HCT116 (cell line): ENCODE results near the gene GALNT17. TPM values are rescaled to one million over a fixed set of nuclear protein-coding genes. Genes with fewer than 3 reads are reported as not detected.

ENCODE experiments used
- ATAC-seq: fragments of 200-7000 bp; cut with Tn5 transposase; 2 replicates; pipeline ENCODE4 v1.9.1; 2020; ENCODE audit warnings: mild to moderate bottlenecking, moderate library complexity
- BruUV-seq: library from RNA; stranded (reverse); fragments of 400-500 nt; replicated peaks from 2 replicates; lab custom pipeline; 2021; lab: Mats Ljungman, UMichigan
- CTCF ChIA-PET: fragments of 300-600 bp; sonication (Branson Sonifier 250); formaldehyde crosslinking; loops from one replicate; lab custom pipeline; 2021; ENCODE audit warnings: antibody characterized with exemption; lab: Charles Lee
- POLR2A ChIA-PET: fragments of 300-600, 350-600 bp; sonication (Branson Sonifier 250); formaldehyde crosslinking; loops from one replicate; lab custom pipeline; 2021; ENCODE audit warnings: antibody characterized with exemption; lab: Charles Lee
- RAD21 ChIA-PET, 2 experiments: fragments of 300-600 bp; sonication (Branson Sonifier 250); formaldehyde crosslinking; loops; one replicate each; lab custom pipeline; 2023; ENCODE audit warnings: low total read pairs in 2 of 2; ENCODE audit not compliant: uncharacterized antibody in 2 of 2, unreplicated experiment in 2 of 2, low non-redundant PET in 1 of 2; lab: Charles Lee
- DNase-seq: peaks from one replicate; pipeline ENCODE4 v3.0.0-alpha.2; 2010; ENCODE audit warnings: low read depth, low spot score
- H2AFZ ChIP-seq: fragments of 200-600 bp; shearing (Covaris generic), sonication (generic); 2 replicates; pipeline ENCODE4 v1.6.1; 2017; ENCODE audit warnings: low read depth, mixed run types, mixed read lengths, antibody characterized with exemption, low read length; ENCODE audit not compliant: poor library complexity, severe bottlenecking
- H3K27ac ChIP-seq: 2 replicates; pipeline ENCODE4 v1.5.1; 2012; ENCODE audit warnings: low read depth, low read length
- H3K27me3 ChIP-seq: fragments of 200-600 bp; sonication (generic); 2 replicates; pipeline ENCODE4 v1.6.1; 2016; ENCODE audit warnings: mixed run types, low read length, mixed read lengths; ENCODE audit not compliant: insufficient read depth
- H3K36me3 ChIP-seq, 2 experiments: fragments of 200-500 bp in 1 of 2; fragments of 200-600 bp in 1 of 2; sonication (Bioruptor generic) in 1 of 2; sonication (generic) in 1 of 2; 2 replicates each; pipeline versions ENCODE4 v1.5.1 to v1.6.1; 2014 to 2016; ENCODE audit warnings: low read length in 2 of 2, inconsistent platforms in 1 of 2, mixed read lengths in 1 of 2, mixed run types in 1 of 2; ENCODE audit not compliant: insufficient read depth in 2 of 2, control insufficient read depth in 1 of 2
- H3K4me1 ChIP-seq, 2 experiments: fragments of 200-600 bp in 1 of 2; sonication (generic) in 1 of 2; 2 replicates each; pipeline versions ENCODE4 v1.5.1 to v1.6.1; 2012 to 2017; ENCODE audit warnings: low read length in 2 of 2, inconsistent platforms in 1 of 2, mild to moderate bottlenecking in 1 of 2, mixed read lengths in 1 of 2, mixed run types in 1 of 2, moderate library complexity in 1 of 2; ENCODE audit not compliant: insufficient read depth in 2 of 2, control insufficient read depth in 1 of 2
- H3K4me2 ChIP-seq: fragments of 200-600 bp; sonication (generic); 2 replicates; pipeline ENCODE4 v1.6.1; 2017; ENCODE audit warnings: mixed run types, low read length, mixed read lengths
- H3K4me3 ChIP-seq, 2 experiments: fragments of 200-600 bp in 1 of 2; sonication (generic) in 1 of 2; replicated peaks in 1 of 2; 2 replicates each; pipeline ENCODE4 v1.5.1; 2011 to 2016; ENCODE audit warnings: low read length in 2 of 2, control low read depth in 1 of 2, low read depth in 1 of 2, mild to moderate bottlenecking in 1 of 2, mixed read lengths in 1 of 2, mixed run types in 1 of 2
- H3K79me2 ChIP-seq: fragments of 200-600 bp; sonication (generic); 2 replicates; pipeline ENCODE4 v1.6.1; 2017; ENCODE audit warnings: mild to moderate bottlenecking, mixed run types, low read length, moderate library complexity, mixed read lengths; ENCODE audit not compliant: insufficient read depth
- H3K9ac ChIP-seq: fragments of 200-600 bp; sonication (generic); 2 replicates; pipeline ENCODE4 v1.6.1; 2016; ENCODE audit warnings: low read length, mixed read lengths
- H3K9me2 ChIP-seq: fragments of 200-600 bp; sonication (generic), shearing (Covaris generic); 2 replicates; pipeline ENCODE4 v1.6.1; 2017; ENCODE audit warnings: mixed run types, mild to moderate bottlenecking, moderate library complexity; ENCODE audit not compliant: insufficient read depth
- H3K9me3 ChIP-seq, 2 experiments: fragments of 200-500 bp in 1 of 2; fragments of 200-600 bp in 1 of 2; sonication (Bioruptor generic) in 1 of 2; sonication (generic) in 1 of 2; 2 replicates each; pipeline ENCODE4 v1.6.1; 2014 to 2017; ENCODE audit warnings: low read length in 2 of 2, mixed read lengths in 2 of 2, inconsistent platforms in 1 of 2, low read depth in 1 of 2, mild to moderate bottlenecking in 1 of 2, mixed run types in 1 of 2, moderate library complexity in 1 of 2; ENCODE audit not compliant: control insufficient read depth in 1 of 2, insufficient read depth in 1 of 2
- H4K20me1 ChIP-seq: fragments of 200-600 bp; sonication (generic), shearing (Covaris generic); 2 replicates; pipeline ENCODE4 v1.6.1; 2017; ENCODE audit warnings: mixed run types, mild to moderate bottlenecking, moderate library complexity; ENCODE audit not compliant: insufficient read depth
- CBX3 ChIP-seq: IDR thresholded peaks from 2 replicates; pipeline ENCODE4 v1.6.1; 2012; ENCODE audit warnings: low read depth
- CEBPB ChIP-seq: IDR thresholded peaks from 2 replicates; pipeline ENCODE4 v1.6.1; 2012; ENCODE audit warnings: low read depth
- EGR1 ChIP-seq: IDR thresholded peaks from 2 replicates; pipeline ENCODE4 v1.6.1; 2012; ENCODE audit warnings: low read depth
- ELF1 ChIP-seq: IDR thresholded peaks from 2 replicates; pipeline ENCODE4 v1.6.1; 2012; ENCODE audit warnings: low read depth, borderline replicate concordance
- EZH2 ChIP-seq: fragments of 200-600 bp; sonication (generic); IDR thresholded peaks from 2 replicates; pipeline ENCODE4 v1.6.1; 2017; ENCODE audit warnings: antibody characterized with exemption, mixed run types
- EZH2phosphoT487 ChIP-seq: fragments of 200-600 bp; IDR thresholded peaks from 2 replicates; pipeline ENCODE4 v1.6.1; 2018; ENCODE audit warnings: antibody characterized with exemption, borderline replicate concordance
- JUND ChIP-seq: IDR thresholded peaks from 2 replicates; pipeline ENCODE4 v1.6.1; 2012
- POLR2AphosphoS5 ChIP-seq: IDR thresholded peaks from 2 replicates; pipeline ENCODE4 v1.6.1; 2011; ENCODE audit warnings: mild to moderate bottlenecking, low read depth, low read length, moderate library complexity
- RAD21 ChIP-seq: IDR thresholded peaks from 2 replicates; pipeline ENCODE4 v1.6.1; 2012; ENCODE audit warnings: low read depth, mild to moderate bottlenecking
- SIN3A ChIP-seq: IDR thresholded peaks from 2 replicates; pipeline ENCODE4 v1.6.1; 2012; ENCODE audit warnings: low read depth
- SP1 ChIP-seq: IDR thresholded peaks from 2 replicates; pipeline ENCODE4 v1.6.1; 2012; ENCODE audit warnings: low read depth
- SRF ChIP-seq: IDR thresholded peaks from 2 replicates; pipeline ENCODE4 v1.6.1; 2012; ENCODE audit warnings: low read depth
- TCF7L2 ChIP-seq: IDR thresholded peaks from 2 replicates; pipeline ENCODE4 v1.7.0; 2011; ENCODE audit warnings: borderline replicate concordance, inconsistent platforms; ENCODE audit not compliant: insufficient read depth, insufficient read length; ENCODE audit errors: extremely low read depth
- YY1 ChIP-seq: IDR thresholded peaks from 2 replicates; pipeline ENCODE4 v1.6.1; 2011; ENCODE audit warnings: low read length, low read depth, moderate library complexity, mild to moderate bottlenecking; ENCODE audit not compliant: insufficient replicate concordance; ENCODE audit errors: extremely low read depth
- ZFX ChIP-seq: fragments of 450-650 bp; IDR thresholded peaks from 2 replicates; pipeline ENCODE4 v1.6.1; 2017
- ZNF274 ChIP-seq: fragments of 200-500 bp; sonication (Bioruptor generic); IDR thresholded peaks from 2 replicates; pipeline ENCODE4 v1.6.1; 2014; ENCODE audit warnings: mild to moderate bottlenecking, low read depth, low read length, inconsistent platforms
- intact Hi-C: fragments of 100-400 bp; cut with micrococcal nuclease; formaldehyde crosslinking; loops from 2 replicates; pipeline ENCODE4 v1.10.0; 2022
- total RNA-seq: library from RNA; stranded (reverse); gene quantifications from one replicate; pipeline ENCODE4 v1.2.1, GENCODE V29; 2021; ENCODE audit not compliant: unreplicated experiment
- TF ChIP-seq, protein P1 (sequence below): IDR thresholded peaks from 2 replicates; pipeline ENCODE4 v1.6.1; 2012
- TF ChIP-seq, protein P2 (sequence below): IDR thresholded peaks from 2 replicates; pipeline ENCODE4 v1.6.1; 2012
- TF ChIP-seq, protein P3 (sequence below): IDR thresholded peaks from 2 replicates; pipeline ENCODE4 v1.6.1; 2012; ENCODE audit warnings: low read depth

Gene GALNT17
- total RNA-seq, 1 experiment from 2014 or later, result not detected

GRCh38 chr7:71429083-71429482 is 297.1 kb downstream of the GALNT17 start:
- no peaks in the 10 kb centered on the region for H3K9me2 ChIP-seq
- no peak overlapping the region for H3K4me2 ChIP-seq
- H3K27ac ChIP-seq, result no peak overlapping the region
- ChIA-PET CTCF (no interaction called here), POLR2A (no interaction called here), RAD21 (no interaction called here)
- H3K9ac ChIP-seq, result no peak overlapping the region
- no peaks in the 10 kb centered on the region for H4K20me1 ChIP-seq
- no TSS peak for BruUV-seq
- DNase-seq (no peak), ATAC-seq (no peak)
- H3K4me1 ChIP-seq, result no peaks in the 10 kb centered on the region
- H3K36me3 ChIP-seq, result no peaks in the 10 kb centered on the region
- H3K9me3 ChIP-seq, result peaks cover 0 to 9% of the 10 kb centered on the region in 2 experiments; a peak in 2 of 4 replicates
- no peaks in the 10 kb centered on the region for H3K27me3 ChIP-seq
- TF ChIP-seq, protein P1, sequence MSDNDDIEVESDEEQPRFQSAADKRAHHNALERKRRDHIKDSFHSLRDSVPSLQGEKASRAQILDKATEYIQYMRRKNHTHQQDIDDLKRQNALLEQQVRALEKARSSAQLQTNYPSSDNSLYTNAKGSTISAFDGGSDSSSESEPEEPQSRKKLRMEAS, result no peak
- TF ChIP-seq SRF (no peak), SIN3A (no peak), JUND (no peak), ZFX (no peak), RAD21 (no peak), TCF7L2 (no peak), YY1 (no peak), CEBPB (no peak), POLR2AphosphoS5 (no peak), EZH2phosphoT487 (no peak), ELF1 (no peak), EGR1 (no peak), EZH2 (no peak), ZNF274 (no peak), CBX3 (no peak), SP1 (no peak)
- TF ChIP-seq, protein P2, sequence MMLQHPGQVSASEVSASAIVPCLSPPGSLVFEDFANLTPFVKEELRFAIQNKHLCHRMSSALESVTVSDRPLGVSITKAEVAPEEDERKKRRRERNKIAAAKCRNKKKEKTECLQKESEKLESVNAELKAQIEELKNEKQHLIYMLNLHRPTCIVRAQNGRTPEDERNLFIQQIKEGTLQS, result no peak
- TF ChIP-seq, protein P3, sequence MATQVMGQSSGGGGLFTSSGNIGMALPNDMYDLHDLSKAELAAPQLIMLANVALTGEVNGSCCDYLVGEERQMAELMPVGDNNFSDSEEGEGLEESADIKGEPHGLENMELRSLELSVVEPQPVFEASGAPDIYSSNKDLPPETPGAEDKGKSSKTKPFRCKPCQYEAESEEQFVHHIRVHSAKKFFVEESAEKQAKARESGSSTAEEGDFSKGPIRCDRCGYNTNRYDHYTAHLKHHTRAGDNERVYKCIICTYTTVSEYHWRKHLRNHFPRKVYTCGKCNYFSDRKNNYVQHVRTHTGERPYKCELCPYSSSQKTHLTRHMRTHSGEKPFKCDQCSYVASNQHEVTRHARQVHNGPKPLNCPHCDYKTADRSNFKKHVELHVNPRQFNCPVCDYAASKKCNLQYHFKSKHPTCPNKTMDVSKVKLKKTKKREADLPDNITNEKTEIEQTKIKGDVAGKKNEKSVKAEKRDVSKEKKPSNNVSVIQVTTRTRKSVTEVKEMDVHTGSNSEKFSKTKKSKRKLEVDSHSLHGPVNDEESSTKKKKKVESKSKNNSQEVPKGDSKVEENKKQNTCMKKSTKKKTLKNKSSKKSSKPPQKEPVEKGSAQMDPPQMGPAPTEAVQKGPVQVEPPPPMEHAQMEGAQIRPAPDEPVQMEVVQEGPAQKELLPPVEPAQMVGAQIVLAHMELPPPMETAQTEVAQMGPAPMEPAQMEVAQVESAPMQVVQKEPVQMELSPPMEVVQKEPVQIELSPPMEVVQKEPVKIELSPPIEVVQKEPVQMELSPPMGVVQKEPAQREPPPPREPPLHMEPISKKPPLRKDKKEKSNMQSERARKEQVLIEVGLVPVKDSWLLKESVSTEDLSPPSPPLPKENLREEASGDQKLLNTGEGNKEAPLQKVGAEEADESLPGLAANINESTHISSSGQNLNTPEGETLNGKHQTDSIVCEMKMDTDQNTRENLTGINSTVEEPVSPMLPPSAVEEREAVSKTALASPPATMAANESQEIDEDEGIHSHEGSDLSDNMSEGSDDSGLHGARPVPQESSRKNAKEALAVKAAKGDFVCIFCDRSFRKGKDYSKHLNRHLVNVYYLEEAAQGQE, result no peak
- H3K79me2 ChIP-seq, result no peaks in the 10 kb centered on the region
- H3K4me3 ChIP-seq, result no peak overlapping the region
- intact Hi-C loops, result no loop called here
- no peak overlapping the region for H2AFZ ChIP-seq
